Activated CD8-positive, alpha-beta memory T cell treated with anti-CD3 and anti-CD28 coated beads, Interleukin-2, amount 50 U/mL, for 48 hours (primary cell): ENCODE data around the gene AK4.
"Not testable (repeated sequence)": the region's sequence is repeated elsewhere in the genome, so short reads cannot be mapped to it uniquely, and the experiment has no call there.

ENCODE experiments used
- DNase-seq: peaks from one replicate; pipeline ENCODE4 v3.0.0-alpha.2; 2020

Gene AK4

GRCh38 chr1:65221638-65222339 is 73.8 kb downstream of the AK4 start:
- no peak for DNase-seq

DNA sequence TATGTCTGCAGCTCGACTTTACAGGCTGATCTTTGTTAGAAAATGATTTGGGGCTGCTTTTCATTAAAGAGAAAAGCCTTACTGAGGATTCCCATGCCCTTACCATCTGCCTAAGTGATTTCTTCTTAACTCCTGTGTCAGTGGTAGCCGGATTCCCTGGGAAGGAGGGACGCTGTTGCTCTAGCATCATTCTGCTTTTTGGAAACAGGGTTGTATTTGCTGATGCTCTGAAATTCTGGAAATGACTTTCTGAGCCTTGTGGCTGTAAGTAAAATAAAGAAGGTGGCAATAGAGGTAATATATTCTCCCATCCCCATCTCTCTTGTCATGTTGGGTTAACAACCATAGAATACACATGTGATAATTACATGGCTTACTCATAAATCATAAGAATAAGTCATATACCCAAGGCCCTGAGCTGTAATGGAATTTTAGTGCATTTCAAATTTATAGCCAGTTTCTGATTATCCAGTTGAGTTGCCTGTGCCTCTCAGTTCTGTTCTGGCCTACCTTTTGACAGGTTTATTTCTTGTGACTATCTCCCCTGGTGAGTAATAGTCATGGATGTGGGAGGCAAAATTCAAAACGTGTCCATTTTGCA is 74.4 kb downstream of the AK4 start:
- no peak for DNase-seq

DNA sequence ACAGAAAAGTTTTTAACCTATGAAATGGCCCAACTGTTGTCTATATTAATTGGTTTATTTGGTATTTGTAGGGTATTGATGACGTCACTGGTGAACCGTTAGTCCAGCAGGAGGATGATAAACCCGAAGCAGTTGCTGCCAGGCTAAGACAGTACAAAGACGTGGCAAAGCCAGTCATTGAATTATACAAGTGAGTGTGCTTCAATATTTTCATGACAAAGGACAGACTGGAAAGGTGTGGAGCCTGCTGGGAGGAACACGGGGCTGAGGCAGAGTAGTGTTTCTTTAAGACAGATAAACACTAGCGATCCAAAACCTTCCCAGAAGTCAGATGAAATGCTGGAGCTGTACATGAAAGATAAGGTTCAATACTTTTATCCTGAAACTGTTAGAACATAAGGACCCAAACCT is 76.7 kb downstream of the AK4 start:
- no peak for DNase-seq

GRCh38 chr1:65225179-65225578 is 77.2 kb downstream of the AK4 start:
- DNase-seq: no peak

DNA sequence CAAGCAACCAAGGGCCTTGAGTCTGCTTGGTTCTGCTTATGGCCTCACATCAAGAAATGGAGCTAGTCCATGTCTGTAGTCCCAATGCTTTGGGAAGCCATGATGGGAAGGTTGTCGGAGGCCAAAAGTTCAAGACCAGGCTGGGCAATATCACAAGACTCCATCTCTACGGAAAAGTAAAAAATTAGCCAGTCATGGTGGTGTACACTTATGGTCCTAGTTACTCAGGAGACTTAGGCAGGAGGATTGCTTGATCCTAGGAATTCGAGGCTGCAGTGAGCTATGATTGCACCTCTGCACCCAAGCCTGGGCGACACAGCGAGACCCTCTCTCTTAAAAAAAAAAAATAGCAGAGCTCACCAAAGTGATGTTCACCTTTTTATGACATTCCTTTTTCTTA is 81.2 kb downstream of the AK4 start:
- DNase-seq: no peak

DNA sequence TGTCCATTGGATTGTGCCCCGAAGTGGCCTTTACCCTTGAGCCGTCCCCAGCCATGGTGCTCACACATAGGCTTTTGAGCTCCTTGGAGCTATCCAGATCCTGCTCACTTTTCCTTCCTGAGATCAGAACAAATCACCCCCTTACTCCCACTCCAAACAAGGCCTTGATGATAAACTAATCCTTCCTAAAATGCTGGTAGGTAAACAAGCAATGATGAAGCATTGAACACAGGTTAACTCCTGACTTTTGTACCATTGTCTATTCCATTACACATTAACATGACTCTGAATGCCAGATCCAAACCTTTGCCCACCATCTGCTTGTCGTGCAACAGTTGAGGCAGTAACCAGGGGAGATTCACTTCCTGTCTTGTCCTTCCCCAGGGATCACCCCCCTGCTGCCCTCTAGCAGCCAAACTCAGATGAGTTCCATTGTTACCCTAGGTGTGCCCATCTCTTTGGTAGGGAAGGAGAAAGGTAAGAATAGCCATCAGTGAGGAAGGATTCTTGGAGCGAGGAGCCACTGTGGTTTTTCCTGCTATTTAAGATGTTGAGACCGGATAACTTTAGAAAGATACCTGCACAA is 81.8 kb downstream of the AK4 start:
- DNase-seq: no peak

GRCh38 chr1:65230731-65231481 is 82.9 kb downstream of the AK4 start:
- no peak for DNase-seq

DNA sequence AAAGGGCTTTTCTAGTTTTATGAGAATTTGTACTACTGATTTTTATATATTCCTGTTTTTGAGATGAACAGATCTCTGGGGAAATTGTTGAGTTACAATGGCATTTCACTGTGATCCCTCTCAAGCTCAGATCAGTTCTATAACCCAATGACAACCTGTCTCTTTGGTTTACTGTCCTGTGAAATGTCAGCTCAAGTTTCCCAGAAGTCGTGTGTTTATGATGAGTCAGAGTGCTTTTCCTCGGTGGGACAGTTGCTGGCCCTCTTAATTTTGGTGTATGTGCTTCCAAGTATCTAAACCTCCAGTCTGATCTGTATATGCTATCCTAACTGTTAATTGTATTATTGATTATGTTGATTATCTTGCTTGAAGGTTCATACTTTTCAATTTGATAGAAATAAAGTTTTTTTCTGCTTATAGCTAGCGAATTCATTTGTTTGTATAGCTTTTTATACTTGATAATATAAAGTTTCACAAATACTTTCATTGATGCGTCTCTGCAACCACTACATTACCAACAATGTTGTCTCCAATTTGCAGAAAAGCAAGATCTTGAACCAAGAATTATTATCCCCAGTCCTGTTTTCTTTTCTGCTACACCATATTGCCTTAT is 83.8 kb downstream of the AK4 start:
- DNase-seq: no peak

DNA sequence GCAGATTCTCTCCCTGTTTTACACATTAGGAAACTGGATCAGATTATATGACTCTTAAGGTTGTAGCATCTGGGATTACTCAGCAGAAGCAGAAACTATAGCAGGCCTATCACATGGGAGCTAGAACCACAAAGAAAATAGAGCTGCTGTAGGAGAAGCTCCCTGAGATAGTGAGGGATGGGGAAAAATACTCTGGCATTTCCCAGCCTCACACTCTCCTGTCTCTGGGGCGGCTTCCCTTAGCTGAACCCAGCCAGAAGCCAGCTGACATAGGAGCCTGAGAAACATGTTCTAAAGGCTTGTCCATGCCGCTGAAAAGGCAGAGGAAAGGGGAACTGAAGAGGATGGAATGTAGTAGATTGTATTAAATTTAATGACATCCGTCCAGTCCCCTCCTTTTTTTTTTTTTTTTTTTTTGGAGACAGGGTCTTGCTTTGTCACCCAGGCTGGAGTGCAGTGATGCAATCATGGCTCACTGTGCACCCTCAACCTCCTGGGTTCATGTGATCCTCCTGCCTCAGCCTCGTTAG is 84.5 kb downstream of the AK4 start:
- no peak for DNase-seq

- no peak for DNase-seq
Measured at GRCh38 chr1:65233782-65234181, 85.8 kb downstream of the AK4 start.

DNA sequence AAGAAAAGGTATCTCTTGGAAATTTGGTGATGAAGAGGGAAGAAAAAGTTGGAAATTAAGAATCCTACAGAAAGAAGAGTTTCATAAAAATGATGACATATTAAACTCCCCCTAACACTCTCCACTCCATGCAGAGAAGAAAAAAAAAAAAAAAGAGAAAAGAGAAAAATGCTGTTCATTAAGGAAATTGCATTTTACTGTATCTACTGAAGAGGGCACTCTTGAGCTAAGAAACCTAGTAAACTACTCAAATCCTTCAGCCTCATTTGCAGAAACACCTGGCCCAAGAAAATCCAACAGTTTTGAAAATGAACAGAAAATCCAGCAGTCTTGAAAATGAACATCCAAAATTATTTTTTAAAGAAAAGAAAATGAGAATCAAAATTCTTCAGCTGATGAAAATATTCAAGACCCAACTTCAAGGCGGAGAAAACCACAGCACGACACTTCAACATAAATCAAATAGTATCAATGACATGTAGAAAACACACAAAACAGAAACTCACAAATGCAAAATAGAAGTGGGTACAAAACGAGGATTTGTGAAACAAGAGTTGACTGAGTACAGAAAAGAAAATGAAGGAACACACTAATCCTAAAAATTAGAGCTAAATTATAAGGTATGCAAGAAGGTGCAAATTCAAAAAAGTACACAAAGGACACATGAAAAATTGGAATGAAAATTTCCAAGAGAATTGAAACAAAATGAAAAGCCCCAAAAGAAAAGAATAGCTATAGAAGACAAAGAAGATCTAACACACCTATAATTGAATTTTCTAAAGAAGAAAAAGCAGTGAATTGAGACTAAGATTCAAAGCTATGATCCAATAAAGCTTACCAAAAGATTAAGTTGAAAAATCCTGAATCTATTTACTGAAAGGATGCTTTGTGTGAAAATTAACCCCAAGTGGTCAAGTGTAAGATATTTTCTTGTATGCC is 88.1 kb downstream of the AK4 start:
- no peak for DNase-seq

DNA sequence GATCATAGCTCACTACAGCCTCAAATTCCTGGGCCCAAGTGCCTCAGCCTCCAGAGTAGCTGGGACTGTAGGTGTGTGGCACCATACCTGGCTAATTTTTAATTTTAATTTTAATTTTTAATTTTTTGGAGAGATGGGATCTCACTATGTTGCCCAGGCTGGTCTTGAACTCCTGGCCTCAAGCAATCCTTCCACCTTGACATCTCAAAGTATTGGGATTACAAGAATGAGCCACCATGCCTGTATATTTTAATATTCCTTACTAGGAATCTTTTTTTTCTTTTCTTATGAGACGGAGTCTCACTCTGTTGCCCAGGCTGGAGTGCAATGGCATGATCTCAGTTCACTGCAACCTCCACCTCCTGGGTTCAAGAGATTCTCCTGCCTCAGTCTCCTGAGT is 89.1 kb downstream of the AK4 start:
- DNase-seq: not testable (repeated sequence)

GRCh38 chr1:65237503-65237902 is 89.5 kb downstream of the AK4 start:
- DNase-seq: no peak

GRCh38 chr1:65238010-65238409 is 90.0 kb downstream of the AK4 start:
- DNase-seq: no peak

GRCh38 chr1:65243491-65243890 is 95.5 kb downstream of the AK4 start:
- DNase-seq: no peak

- DNase-seq: no peak
Measured at GRCh38 chr1:65245295-65245694, 97.3 kb downstream of the AK4 start.

DNA sequence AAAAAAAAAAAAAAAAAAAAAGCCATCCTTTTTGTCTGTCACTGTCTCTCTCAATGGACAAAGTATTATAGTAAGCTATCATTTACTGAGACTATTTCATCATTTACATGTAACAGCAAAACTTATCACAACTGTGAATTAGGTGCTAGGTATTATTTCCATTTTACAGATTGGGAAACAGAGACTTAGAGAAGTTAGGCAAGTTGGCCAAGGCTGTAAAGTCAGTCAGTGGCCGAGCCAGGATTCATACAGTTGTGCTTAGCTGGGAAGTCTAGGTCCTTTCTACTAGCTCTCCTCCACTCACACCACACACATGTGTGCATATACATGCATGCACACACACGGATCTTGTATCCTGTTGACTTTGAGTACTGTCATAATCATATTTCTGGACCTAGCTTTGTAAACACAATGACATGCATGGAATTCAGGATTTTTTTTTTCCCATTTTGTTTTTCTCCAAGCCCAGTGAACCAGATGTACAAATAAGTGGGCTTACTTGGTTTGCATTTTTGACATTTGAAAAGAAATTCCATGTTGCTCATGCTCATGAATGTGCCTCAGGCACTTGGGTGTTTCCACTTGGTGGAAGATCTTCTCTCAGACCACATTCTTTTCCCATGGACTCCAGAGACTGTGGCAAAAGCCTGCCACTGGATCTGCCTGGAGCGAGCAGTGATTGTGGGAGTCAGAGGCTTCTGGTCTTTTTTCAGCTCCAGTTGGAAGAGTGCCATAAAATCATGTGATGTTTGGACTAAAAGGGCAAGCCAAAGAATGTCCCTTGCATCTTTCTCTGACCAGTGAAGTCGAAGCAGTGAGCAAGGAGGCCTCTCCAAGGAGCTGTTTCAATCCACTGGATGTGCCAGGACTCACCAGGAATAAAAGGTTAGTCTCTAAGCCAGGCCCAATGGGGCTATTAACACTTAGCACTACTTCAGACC is 99.7 kb downstream of the AK4 start:
- DNase-seq: no peak

DNA sequence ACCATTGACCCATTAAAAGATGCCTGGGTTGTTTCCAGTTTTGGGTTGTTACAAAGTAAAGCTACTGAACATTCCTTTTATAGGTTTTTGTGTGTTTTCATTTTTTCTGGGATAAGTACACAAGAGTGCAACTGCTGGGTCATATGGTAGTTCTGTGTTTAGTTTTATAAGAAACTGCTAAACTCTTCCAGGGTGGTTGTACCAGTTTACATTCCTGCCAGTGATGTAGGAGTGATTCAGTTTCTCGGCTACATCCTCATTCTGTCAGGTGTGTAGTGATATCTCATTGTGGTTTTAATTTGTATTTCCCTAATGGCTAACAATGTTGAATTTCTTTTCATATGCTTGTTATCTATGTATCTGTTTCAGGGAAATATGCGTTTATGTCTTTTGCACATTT is 102.8 kb downstream of the AK4 start:
- DNase-seq: no peak

DNA sequence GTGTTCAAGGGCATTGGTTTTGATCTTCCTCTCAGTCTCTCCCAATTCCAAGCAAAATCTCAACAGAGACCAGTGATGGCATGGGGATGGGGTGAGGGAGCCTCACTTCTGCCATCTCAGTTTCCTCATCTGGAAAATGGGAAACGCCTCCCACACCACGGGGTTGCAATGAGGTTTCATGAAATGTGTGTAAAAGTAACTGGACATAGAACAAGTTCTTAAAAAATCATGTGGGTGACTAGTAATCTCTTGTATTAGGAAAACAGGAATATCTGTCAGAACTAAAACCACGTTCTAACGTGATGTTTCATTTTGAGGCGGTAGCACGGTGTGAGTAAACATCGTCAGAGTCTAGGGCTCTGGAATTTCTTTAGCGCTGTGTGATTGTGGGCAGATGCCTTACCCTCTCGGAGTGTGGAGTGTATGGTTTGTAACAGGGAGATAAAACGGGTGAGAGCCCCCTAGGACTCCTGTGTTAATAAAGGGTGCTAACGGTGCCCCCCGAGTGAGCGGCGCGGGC is 105.9 kb downstream of the AK4 start:
- no peak for DNase-seq

GRCh38 chr1:65254320-65255034 is 106.5 kb downstream of the AK4 start:
- DNase-seq: peak; percentile 90
